Right kidney (tissue), 1 donor: ENCODE measurements around the gene SSC4D.
"Not testable (repeated sequence)": the region's sequence is repeated elsewhere in the genome, so short reads cannot be mapped to it uniquely, and the experiment has no call there.

ENCODE experiments used
- DNase-seq: peaks from one replicate; pipeline ENCODE4 v3.0.0-alpha.2; 2016

SSC4D gene

GRCh38 chr7:76423666-76424412, 14.3 kb upstream of the SSC4D start:
- DNase-seq, result peak; percentile 50

GRCh38 chr7:76421097-76421496, 11.6 kb upstream of the SSC4D start:
- not testable (repeated sequence) for DNase-seq

GRCh38 chr7:76417654-76418310, 8.3 kb upstream of the SSC4D start:
- DNase-seq, result not testable (repeated sequence)

DNA sequence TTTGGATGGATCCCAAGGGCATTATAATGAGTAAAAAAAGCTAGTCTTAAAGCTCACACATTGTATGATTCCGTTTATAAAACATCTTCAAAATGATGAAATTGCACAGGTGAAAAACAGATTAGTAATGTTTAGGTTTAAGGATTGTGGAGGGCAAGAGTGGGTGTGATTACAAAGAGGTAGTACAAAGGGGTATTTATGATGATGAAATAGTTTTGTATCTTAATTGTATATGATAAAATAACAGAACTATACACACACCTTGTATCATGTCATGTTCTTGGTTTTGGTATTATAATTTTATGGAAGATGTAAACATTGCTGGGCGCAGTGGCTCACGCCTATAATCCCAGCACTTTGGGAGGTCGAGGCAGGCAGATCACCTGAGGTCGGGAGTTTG, 2.8 kb upstream of the SSC4D start:
- no peak for DNase-seq

- DNase-seq, result no peak
These were observed 2.1 kb upstream of the SSC4D start for GRCh38 chr7:76411626-76412025.

- DNase-seq, result no peak
These were observed 1.4 kb downstream of the SSC4D start for GRCh38 chr7:76408121-76408560.

DNA sequence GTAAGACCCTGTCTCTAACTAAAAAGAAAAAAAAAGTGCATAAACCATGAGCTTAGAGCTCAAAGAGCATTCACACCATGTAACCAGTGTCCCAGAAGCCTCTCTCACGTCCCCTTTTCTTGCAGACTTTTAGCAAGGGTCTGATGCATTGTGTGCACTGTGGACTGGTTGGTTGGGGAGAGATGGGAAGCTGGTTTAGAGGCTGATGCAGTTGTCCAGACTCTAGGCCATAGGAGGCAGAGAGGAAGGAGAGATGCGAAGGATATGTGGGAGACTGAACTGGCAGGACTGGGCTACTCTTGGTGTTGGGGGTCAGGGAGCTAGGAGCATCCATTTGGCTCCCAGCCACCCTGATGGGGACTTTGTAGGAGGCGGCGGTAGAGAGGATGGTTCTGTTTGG, 1.8 kb downstream of the SSC4D start:
- no peak for DNase-seq

DNA sequence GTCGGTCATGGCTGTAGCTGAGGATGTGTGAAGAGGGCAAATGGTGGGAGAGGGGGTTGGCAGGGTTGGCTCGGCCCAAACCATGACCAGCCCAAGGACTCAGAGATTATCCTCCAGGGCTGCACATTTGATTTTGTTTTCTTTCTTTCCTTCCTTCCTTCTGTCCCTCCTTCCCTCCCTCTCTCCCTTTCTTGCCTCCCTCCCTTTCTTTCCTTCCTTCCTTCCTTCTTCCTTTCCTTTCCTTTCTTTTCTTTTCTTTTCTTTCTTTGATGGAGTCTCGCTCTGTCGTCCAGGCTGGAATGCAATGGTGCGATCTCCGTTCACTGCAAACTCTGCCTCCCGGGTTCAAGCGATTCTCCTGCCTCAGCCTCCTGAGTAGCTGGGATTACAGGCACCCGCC, 3.8 kb downstream of the SSC4D start:
- no peak for DNase-seq

DNA sequence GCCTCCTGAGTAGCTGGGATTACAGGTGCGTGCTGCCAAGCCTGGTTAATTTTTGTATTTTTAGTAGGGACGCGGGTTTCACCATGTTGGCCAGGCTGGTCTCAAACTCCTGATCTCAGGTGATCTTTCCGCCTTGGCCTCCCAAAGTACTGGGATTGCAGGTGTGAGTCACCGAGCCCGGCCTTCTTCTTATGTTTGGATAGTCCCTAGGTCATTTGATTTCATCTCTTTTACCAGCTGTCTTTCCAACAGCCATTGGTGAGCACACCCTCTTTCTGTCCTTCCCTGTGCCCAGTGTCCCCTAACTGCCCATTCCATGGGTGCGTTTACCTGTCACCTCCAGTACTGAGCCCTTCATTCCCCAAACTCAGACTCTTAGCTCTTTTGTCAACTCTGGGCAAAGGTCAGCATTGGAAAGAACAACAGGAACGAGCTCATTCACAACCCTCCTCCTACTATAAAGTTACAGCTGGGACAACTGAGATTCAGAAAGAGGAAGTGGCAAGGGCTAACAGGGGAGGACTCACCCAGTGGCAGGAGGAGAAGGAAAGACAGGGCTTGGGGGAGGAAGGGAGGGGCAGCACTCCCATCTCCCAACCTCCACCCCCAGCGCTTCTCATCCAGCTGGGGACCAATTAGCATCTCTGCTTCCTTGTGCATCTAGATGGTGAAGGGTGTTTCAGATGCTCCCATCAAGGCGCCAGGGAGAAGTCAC, 5.6 kb downstream of the SSC4D start:
- DNase-seq, result no peak

- not testable (repeated sequence) for DNase-seq
These were observed 6.4 kb downstream of the SSC4D start for GRCh38 chr7:76403097-76403496.

DNA sequence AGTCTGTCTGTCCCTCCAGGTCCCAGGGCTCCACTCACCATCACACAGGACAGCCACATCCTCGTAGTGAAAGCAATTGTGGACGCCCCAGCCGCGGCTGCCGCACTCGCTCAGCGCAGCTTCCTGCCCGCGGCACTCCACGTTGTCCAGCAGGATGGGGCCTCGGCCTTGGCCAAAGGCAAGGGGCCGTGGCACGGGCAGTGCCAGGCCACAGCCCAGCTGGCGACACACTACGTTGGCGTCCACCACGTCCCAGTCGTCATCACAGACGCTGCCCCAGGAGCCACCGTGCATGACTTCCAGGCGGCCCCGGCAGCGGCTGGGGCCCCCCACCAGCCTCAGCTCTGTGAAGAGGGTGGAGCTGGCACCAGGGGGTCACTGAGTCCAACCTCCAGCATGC, 9.2 kb downstream of the SSC4D start:
- no peak for DNase-seq

DNA sequence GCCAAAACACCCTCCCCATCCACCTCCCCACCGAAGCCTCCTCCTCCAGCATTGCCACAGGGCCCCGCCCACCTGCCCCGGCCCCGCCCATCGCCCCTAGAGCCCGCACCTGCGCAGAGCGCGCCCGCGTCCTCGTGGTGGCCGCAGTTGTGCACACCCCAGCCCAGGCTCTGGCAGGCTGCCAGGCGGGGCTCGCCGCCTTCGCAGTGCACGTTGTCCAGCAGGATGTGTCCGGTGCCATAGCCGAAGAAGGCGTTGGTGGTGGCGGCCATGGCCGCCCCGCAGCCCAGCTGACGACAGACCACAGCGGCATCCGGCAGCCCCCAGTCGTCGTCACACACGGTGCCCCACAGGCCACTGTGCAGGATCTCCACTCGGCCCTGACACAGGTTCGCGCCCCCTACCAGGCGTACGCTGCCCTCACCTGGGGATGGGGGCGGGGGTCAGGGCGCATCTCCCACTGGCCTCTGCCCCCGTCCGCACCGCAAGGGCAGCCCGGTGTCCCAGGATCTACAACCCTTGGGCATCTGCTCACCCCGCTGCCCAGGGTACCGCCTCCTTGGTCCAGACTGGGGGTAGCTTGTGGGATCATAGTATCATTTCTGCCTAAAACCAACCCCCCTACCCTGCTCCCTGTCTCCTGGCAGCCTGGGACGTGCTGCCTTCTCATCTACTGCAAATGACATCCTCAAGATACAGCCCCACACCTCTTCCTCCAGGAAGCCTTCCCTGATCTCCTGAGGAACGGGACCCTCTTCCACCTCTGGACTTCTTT, 11.9 kb downstream of the SSC4D start:
- DNase-seq, result peak; percentile 67

GRCh38 chr7:76396864-76397263, 12.6 kb downstream of the SSC4D start:
- DNase-seq, result no peak

DNA sequence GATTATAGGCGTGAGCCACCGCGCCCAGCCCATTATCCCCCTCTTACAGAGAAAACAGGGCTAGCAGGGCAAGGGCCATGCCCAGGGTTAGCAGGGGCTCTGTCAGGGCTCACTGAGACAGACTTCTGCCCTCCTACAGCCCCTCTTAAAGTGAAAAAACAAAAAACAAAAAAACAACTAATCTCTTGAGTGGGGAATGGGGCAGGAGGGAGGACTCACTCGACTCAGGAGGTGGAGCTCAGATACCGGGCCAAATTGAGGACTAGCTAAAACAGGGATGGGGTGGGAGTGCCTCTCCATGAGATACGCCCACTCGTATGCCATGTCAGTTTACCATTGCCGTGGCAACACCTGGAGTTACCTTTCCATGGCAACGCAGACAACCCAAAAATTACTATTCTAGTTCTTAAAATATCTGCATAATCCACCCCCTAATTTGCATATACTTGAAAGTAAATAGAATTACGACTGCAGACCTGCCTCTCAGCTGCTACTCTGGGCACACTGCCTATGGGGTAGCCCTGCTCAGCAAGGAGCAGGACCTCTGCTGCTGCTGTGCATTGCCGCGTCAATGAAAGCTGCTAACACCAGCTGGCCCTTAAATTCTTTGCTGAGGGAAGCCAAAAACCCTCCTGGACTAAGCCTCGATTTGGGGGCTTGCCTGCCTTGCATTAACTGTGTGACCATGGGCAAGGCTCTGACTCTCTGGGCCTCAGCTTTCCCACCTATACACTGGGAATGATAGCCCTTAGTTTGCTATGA, 13.4 kb downstream of the SSC4D start:
- peak; percentile 28 for DNase-seq

- DNase-seq, result not testable (repeated sequence)
These were observed 13.9 kb downstream of the SSC4D start for GRCh38 chr7:76395605-76395964.

GRCh38 chr7:76394957-76395356, 14.5 kb downstream of the SSC4D start:
- no peak for DNase-seq

DNA sequence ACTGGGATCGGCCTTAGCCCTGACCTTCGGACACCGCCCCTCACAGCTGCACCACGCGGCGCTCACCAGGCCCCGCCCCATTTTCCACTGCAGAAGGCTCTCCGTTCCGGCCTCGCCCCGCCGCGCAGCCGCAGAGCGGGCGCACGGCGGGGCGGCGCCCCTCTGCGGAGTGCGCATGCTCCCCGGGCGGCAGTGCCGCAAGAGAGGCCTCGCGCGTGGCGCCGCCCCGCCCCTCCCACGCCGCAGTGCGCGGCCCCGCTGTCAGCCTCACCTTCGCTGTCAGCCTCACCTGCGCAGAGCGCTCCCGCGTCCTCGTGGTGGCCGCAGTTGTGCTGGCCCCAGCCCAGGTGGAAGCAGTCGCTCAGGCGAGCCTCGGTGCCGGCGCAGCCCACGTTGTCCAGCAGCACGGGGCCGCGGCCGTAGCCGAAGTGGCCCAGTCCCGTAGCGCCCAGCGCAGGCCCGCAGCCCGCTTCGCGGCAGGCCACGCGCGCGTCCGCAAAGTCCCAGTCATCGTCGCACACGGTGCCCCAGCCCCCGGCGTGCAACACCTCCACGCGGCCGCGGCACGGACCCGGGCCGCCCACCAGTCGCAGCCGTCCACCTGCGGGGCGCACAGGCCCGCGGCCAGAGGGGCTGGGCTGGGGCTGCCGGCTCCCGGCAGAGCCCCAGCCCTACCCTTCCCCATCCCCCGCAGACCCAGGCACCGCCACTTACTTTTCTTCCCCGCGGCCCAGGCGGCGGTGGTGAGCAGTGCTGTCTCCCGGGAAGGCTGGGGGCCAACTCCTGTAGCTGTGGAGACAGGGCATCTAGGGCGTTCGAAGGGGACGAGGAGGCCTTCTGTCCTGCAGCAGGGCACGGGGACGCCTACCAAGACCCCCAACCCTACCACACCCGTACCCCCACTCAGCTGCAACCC, 16.1 kb downstream of the SSC4D start:
- DNase-seq, result peak; percentile 97

DNA sequence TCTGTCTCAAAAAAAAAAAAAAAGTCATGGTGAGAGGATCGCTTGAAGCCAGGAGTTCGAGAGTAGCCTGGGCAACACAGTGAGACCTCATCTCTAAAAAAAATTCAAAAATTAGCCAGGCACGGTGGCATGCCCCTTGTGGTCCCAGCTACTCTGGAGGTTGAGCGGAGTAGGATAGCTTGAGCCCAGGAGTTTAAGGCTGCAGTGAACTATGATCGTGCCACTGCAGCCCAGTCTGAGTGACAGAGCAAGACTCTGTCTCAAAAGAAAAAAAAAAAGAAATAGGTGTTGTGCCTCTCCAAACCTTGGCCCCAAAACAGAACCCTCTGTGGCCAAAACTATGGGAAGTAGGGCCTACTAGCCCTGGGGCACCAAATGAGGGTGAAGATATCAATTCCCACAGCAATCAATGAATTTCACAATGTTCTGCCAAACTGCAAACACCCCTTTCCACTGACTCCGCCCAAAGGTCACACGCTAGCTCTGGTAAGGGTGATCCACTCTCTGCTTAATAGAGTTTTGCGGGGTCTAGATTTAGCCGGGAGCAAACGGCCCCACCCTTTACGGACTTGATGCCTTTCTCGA, 16.9 kb downstream of the SSC4D start:
- no peak for DNase-seq

- no peak for DNase-seq
These were observed 19.4 kb downstream of the SSC4D start for GRCh38 chr7:76390092-76390491.

DNA sequence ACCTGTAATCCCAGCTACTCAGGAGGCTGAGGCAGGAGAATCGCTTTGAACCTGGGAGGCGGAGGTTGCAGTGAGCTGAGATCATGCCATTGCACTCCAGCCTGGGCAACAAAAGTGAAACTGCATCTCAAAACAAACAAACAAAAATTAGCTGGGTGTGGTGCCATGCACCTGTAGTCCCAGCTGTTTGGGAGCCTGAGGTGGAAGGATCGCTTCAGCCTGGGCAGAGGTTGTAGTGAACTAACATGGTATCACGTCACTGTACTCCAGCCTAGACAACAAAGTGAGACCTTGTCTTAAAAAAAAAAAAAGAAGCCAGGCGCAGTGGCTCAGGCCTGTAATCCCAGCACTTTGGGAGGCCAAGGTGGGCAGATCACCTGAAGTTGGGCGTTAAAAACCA, 21.7 kb downstream of the SSC4D start:
- not testable (repeated sequence) for DNase-seq
